WTC11 (cell line): ENCODE measurements around the gene DCXR. TPM values are rescaled to one million over a fixed set of nuclear protein-coding genes. Genes with fewer than 3 reads are reported as not detected.

ENCODE experiments used
- ATAC-seq: fragments of 200-7000 bp; cut with Tn5 transposase; 2 replicates; pipeline ENCODE4 v1.10.0; 2021; ENCODE audit warnings: mild to moderate bottlenecking, moderate library complexity
- CTCF ChIA-PET: fragments of 300-600 bp; sonication (Branson Sonifier 250); formaldehyde crosslinking; loops from one replicate; lab custom pipeline; 2021; ENCODE audit warnings: antibody characterized with exemption; lab: Charles Lee
- POLR2A ChIA-PET: fragments of 350-600 bp; sonication (Branson Sonifier 250); formaldehyde crosslinking; loops from one replicate; lab custom pipeline; 2021; ENCODE audit warnings: antibody characterized with exemption; lab: Charles Lee
- DNase-seq: peaks from one replicate; pipeline ENCODE4 v3.0.0; 2021; ENCODE audit warnings: low spot score
- H3K27ac Mint-ChIP-seq: 2 replicates; pipeline ENCODE4 v1.8.0; 2021; ENCODE audit warnings: mixed read lengths
- H3K27me3 Mint-ChIP-seq: 2 replicates; pipeline ENCODE4 v1.8.0; 2021; ENCODE audit warnings: low read depth, mild to moderate bottlenecking, moderate library complexity, mixed read lengths
- H3K36me3 Mint-ChIP-seq: 2 replicates; pipeline ENCODE4 v1.8.0; 2021; ENCODE audit warnings: mixed read lengths
- H3K4me1 Mint-ChIP-seq: 2 replicates; pipeline ENCODE4 v1.8.0; 2022; ENCODE audit warnings: mixed read lengths
- H3K4me3 Mint-ChIP-seq: 2 replicates; pipeline ENCODE4 v1.8.0; 2021; ENCODE audit warnings: mild to moderate bottlenecking, moderate library complexity, mixed read lengths
- H3K9me3 Mint-ChIP-seq: 2 replicates; pipeline ENCODE4 v1.8.0; 2021; ENCODE audit warnings: mixed read lengths
- CREB1 ChIP-seq: sonication (generic); formaldehyde crosslinking; IDR thresholded peaks from 2 replicates; pipeline ENCODE4 v1.8.0; 2023; ENCODE audit warnings: mild to moderate bottlenecking, missing genetic modification reagents
- ELF4 ChIP-seq: sonication (generic); formaldehyde crosslinking; IDR thresholded peaks from 2 replicates; pipeline ENCODE4 v1.8.1; 2022; ENCODE audit warnings: low read depth, mild to moderate bottlenecking, moderate library complexity, missing genetic modification reagents
- EMX1 ChIP-seq: fragments of 250-450 bp; sonication (Bioruptor Pico); IDR thresholded peaks from 2 replicates; pipeline ENCODE4 v1.8.0; 2021; ENCODE audit warnings: mild to moderate bottlenecking
- ETV6 ChIP-seq: sonication (generic); formaldehyde crosslinking; IDR thresholded peaks from 2 replicates; pipeline ENCODE4 v1.8.1; 2022; ENCODE audit warnings: mild to moderate bottlenecking, missing genetic modification reagents
- FOXJ3 ChIP-seq: sonication (generic); formaldehyde crosslinking; IDR thresholded peaks from 2 replicates; pipeline ENCODE4 v1.9.0; 2021; ENCODE audit warnings: missing genetic modification reagents, mild to moderate bottlenecking, borderline replicate concordance
- JAZF1 ChIP-seq: fragments of 250-450 bp; sonication (Bioruptor Pico); IDR thresholded peaks from 2 replicates; pipeline ENCODE4 v1.9.0; 2021; ENCODE audit warnings: moderate library complexity, mild to moderate bottlenecking, inconsistent platforms
- MXD4 ChIP-seq: fragments of 250-450 bp; sonication (Bioruptor Pico); IDR thresholded peaks from 2 replicates; pipeline ENCODE4 v1.8.0; 2021; ENCODE audit warnings: mild to moderate bottlenecking, moderate library complexity, borderline replicate concordance
- MYBL2 ChIP-seq: sonication (generic); formaldehyde crosslinking; IDR thresholded peaks from 2 replicates; pipeline ENCODE4 v1.8.1; 2023; ENCODE audit warnings: mild to moderate bottlenecking, moderate library complexity, missing genetic modification reagents
- NFE2L1 ChIP-seq: sonication (generic); formaldehyde crosslinking; IDR thresholded peaks from 2 replicates; pipeline ENCODE4 v1.8.1; 2023; ENCODE audit warnings: missing genetic modification reagents
- NFYB ChIP-seq: sonication (generic); formaldehyde crosslinking; conservative IDR thresholded peaks from 2 replicates; pipeline ENCODE4 v1.8.0; 2022; ENCODE audit warnings: low read depth, missing genetic modification reagents
- NR2C2 ChIP-seq: sonication (generic); formaldehyde crosslinking; IDR thresholded peaks from 2 replicates; pipeline ENCODE4 v1.8.0; 2022; ENCODE audit warnings: mild to moderate bottlenecking, missing genetic modification reagents
- SMAD3 ChIP-seq: sonication (generic); formaldehyde crosslinking; IDR thresholded peaks from 2 replicates; pipeline ENCODE4 v1.8.0; 2022; ENCODE audit warnings: missing genetic modification reagents, mild to moderate bottlenecking, borderline replicate concordance
- TEAD4 ChIP-seq: sonication (generic); formaldehyde crosslinking; IDR thresholded peaks from 2 replicates; pipeline ENCODE4 v1.8.0; 2022; ENCODE audit warnings: mild to moderate bottlenecking, missing genetic modification reagents
- ZNF138 ChIP-seq: sonication (generic); formaldehyde crosslinking; conservative IDR thresholded peaks from 2 replicates; pipeline ENCODE4 v1.8.1; 2022; ENCODE audit warnings: mild to moderate bottlenecking, moderate library complexity, missing genetic modification reagents
- ZNF232 ChIP-seq: sonication (generic); formaldehyde crosslinking; IDR thresholded peaks from 2 replicates; pipeline ENCODE4 v1.8.0; 2022; ENCODE audit warnings: mild to moderate bottlenecking, missing genetic modification reagents
- ZNF423 ChIP-seq: fragments of 250-450 bp; sonication (Bioruptor Pico); IDR thresholded peaks from 2 replicates; pipeline ENCODE4 v2.1.2; 2022; ENCODE audit warnings: mild to moderate bottlenecking, moderate library complexity
- ZNF671 ChIP-seq: fragments of 250-450 bp; sonication (Bioruptor Pico); IDR thresholded peaks from 2 replicates; pipeline ENCODE4 v1.8.0; 2021; ENCODE audit warnings: mild to moderate bottlenecking
- total RNA-seq: library from RNA; stranded (reverse); gene quantifications from 3 replicates; pipeline ENCODE4 v1.2.3, GENCODE V29; 2021
- TF ChIP-seq, protein P1 (sequence below): sonication (generic); formaldehyde crosslinking; IDR thresholded peaks from 2 replicates; pipeline ENCODE4 v1.8.1; 2023; ENCODE audit warnings: mild to moderate bottlenecking, missing genetic modification reagents, moderate library complexity
- TF ChIP-seq, protein P2 (sequence below): fragments of 250-450 bp; sonication (Bioruptor Pico); IDR thresholded peaks from 2 replicates; pipeline ENCODE4 v1.9.0; 2021; ENCODE audit warnings: mild to moderate bottlenecking, borderline replicate concordance
- TF ChIP-seq, protein P3 (sequence below): sonication (generic); formaldehyde crosslinking; IDR thresholded peaks from 2 replicates; pipeline ENCODE4 v1.8.1; 2022; ENCODE audit warnings: missing genetic modification reagents, borderline replicate concordance

DCXR gene
- total RNA-seq, 1 experiment from 2014 or later = 130 TPM

DNA sequence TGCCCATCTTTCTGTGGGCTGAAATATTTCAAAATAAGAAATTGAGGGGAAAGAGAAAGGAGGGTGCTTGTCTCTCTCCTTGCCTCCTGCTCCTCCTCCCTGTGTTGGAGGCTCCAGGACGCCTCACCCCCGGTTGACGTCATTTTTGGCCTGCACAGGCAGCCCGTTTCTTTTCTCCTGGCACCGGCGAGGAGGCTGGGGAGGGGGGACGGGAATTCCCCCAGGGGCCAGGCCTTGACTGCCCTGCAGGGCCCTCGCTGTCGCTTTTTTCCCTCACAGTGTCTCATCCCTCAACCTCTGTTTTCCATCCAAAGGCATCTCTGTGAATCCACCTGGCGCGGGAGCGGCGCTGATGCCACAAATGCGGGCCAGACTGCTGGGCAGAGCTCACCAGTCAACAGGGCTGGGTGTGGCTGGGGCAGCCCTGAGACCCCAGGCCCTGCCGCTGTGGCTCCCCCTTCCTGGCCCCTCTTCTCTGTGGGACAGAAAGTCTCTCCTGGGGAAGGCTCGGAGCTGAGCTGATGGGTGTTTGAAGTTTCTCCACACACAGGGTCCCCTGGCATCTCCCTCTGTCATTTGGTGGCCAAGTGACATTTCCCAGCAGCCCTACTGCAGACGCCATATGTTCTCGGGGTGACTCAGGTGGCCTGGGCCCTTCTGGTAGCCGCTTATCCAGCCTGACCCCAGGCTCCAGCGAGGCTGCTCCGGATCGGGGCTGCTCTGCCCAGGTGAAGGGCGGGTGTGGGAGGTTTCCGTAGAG lies 30.8 kb downstream of the DCXR start:
- ChIA-PET POLR2A (no interaction called here), CTCF (interaction anchor here (1.3 kb wide), 1 partner anchor 230 kb away, joined by 3 read pairs; no protein-coding TSS in a partner anchor)
- H3K27ac Mint-ChIP-seq = no peak overlapping the region
- DNase-seq = no peak
- H3K36me3 Mint-ChIP-seq = no peaks in the 10 kb centered on the region
- H3K9me3 Mint-ChIP-seq = no peaks in the 10 kb centered on the region
- no peak for TF ChIP-seq ETV6 (CRISPR knock-in tag)
- TF ChIP-seq, protein P1, sequence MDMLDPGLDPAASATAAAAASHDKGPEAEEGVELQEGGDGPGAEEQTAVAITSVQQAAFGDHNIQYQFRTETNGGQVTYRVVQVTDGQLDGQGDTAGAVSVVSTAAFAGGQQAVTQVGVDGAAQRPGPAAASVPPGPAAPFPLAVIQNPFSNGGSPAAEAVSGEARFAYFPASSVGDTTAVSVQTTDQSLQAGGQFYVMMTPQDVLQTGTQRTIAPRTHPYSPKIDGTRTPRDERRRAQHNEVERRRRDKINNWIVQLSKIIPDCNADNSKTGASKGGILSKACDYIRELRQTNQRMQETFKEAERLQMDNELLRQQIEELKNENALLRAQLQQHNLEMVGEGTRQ = no peak
- no peak for TF ChIP-seq ZNF671 (CRISPR knock-in tag)
- TF ChIP-seq NFE2L1 (CRISPR knock-in tag) = no peak
- no peak for TF ChIP-seq SMAD3
- TF ChIP-seq FOXJ3 (CRISPR knock-in tag) = no peak
- no peak for TF ChIP-seq TEAD4 (CRISPR knock-in tag)
- no peak for TF ChIP-seq CREB1
- no peak for TF ChIP-seq EMX1
- no peaks in the 10 kb centered on the region for H3K4me1 Mint-ChIP-seq
- H3K27me3 Mint-ChIP-seq = no peaks in the 10 kb centered on the region
- no peak for ATAC-seq
- no peak overlapping the region for H3K4me3 Mint-ChIP-seq

DNA sequence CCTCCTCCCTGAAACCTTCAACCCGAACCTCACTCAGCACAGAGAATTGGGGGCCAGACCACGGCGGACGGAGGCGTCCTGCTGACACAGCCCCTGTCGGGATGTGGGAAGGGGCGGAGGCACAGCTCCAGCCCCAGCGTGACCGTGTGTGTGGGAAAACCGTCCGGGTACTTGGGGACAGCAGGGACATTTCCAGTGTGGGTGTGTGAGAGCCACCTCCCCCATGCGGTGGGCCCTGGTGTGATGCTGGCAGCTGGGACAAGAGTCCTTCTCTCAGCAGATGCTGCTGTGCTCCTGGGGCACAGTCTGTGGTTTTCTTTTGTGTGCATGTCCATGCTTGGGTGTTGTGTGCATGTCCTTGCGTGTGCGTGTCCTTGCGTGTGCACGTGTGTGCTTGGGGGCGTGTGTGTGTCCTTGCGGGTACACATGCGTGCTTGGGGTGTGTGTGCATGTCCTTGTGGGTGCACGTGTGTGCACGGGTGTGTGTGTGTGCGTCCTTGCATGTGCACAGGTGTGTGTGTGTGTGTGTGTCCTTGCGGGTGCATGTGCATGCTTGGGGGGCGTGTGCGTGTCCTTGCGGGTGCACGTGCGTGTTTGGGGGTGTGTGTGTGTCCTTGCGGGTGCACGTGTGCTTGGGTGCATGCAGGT lies 31.7 kb downstream of the DCXR start:
- ChIA-PET POLR2A (no interaction called here), CTCF (interaction anchor here (1.3 to 2.6 kb wide), 3 partner anchors 10 to 231 kb away, joined by 3 to 12 read pairs (median 5); no protein-coding TSS in a partner anchor)
- Mint-ChIP-seq H3K9me3 (no peaks in the 10 kb centered on the region), H3K27me3 (no peaks in the 10 kb centered on the region), H3K4me1 (no peaks in the 10 kb centered on the region), H3K36me3 (no peaks in the 10 kb centered on the region), H3K27ac (peak overlapping the region; percentile 79), H3K4me3 (no peak overlapping the region)
- TF ChIP-seq MYBL2 (CRISPR knock-in tag) (no peak), MXD4 (CRISPR knock-in tag) (no peak), ETV6 (CRISPR knock-in tag) (no peak), JAZF1 (CRISPR knock-in tag) (no peak), ZNF232 (CRISPR knock-in tag) (no peak), ZNF423 (CRISPR knock-in tag) (no peak), ZNF138 (CRISPR knock-in tag) (no peak), NFYB (no peak), NR2C2 (CRISPR knock-in tag) (no peak), ZNF671 (CRISPR knock-in tag) (no peak), ELF4 (no peak)
- TF ChIP-seq, protein P2, sequence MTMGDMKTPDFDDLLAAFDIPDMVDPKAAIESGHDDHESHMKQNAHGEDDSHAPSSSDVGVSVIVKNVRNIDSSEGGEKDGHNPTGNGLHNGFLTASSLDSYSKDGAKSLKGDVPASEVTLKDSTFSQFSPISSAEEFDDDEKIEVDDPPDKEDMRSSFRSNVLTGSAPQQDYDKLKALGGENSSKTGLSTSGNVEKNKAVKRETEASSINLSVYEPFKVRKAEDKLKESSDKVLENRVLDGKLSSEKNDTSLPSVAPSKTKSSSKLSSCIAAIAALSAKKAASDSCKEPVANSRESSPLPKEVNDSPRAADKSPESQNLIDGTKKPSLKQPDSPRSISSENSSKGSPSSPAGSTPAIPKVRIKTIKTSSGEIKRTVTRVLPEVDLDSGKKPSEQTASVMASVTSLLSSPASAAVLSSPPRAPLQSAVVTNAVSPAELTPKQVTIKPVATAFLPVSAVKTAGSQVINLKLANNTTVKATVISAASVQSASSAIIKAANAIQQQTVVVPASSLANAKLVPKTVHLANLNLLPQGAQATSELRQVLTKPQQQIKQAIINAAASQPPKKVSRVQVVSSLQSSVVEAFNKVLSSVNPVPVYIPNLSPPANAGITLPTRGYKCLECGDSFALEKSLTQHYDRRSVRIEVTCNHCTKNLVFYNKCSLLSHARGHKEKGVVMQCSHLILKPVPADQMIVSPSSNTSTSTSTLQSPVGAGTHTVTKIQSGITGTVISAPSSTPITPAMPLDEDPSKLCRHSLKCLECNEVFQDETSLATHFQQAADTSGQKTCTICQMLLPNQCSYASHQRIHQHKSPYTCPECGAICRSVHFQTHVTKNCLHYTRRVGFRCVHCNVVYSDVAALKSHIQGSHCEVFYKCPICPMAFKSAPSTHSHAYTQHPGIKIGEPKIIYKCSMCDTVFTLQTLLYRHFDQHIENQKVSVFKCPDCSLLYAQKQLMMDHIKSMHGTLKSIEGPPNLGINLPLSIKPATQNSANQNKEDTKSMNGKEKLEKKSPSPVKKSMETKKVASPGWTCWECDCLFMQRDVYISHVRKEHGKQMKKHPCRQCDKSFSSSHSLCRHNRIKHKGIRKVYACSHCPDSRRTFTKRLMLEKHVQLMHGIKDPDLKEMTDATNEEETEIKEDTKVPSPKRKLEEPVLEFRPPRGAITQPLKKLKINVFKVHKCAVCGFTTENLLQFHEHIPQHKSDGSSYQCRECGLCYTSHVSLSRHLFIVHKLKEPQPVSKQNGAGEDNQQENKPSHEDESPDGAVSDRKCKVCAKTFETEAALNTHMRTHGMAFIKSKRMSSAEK (CRISPR knock-in tag) = no peak
- TF ChIP-seq, protein P3, sequence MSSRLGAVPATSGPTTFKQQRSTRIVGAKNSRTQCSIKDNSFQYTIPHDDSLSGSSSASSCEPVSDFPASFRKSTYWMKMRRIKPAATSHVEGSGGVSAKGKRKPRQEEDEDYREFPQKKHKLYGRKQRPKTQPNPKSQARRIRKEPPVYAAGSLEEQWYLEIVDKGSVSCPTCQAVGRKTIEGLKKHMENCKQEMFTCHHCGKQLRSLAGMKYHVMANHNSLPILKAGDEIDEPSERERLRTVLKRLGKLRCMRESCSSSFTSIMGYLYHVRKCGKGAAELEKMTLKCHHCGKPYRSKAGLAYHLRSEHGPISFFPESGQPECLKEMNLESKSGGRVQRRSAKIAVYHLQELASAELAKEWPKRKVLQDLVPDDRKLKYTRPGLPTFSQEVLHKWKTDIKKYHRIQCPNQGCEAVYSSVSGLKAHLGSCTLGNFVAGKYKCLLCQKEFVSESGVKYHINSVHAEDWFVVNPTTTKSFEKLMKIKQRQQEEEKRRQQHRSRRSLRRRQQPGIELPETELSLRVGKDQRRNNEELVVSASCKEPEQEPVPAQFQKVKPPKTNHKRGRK = no peak
- DNase-seq = no peak
- no peak for ATAC-seq
